Type B pancreatic cell (in vitro differentiated cells): Measurements from ENCODE around the gene LRRN4. TPM values are rescaled to one million over a fixed set of nuclear protein-coding genes. Genes with fewer than 3 reads are reported as not detected.

ENCODE experiments used
- DNase-seq: peaks from one replicate; pipeline ENCODE4 v3.0.0; 2021; ENCODE audit warnings: mixed read lengths; ENCODE audit not compliant: unreplicated experiment; ENCODE audit errors: extremely low spot score
- H3K27ac Mint-ChIP-seq: 2 replicates; pipeline ENCODE4 v1.8.0; 2021; ENCODE audit warnings: mild to moderate bottlenecking, mixed read lengths
- H3K27me3 Mint-ChIP-seq: 2 replicates; pipeline ENCODE4 v1.8.0; 2021; ENCODE audit warnings: mixed read lengths
- H3K36me3 Mint-ChIP-seq: 2 replicates; pipeline ENCODE4 v1.8.0; 2021; ENCODE audit warnings: mixed read lengths
- H3K4me1 Mint-ChIP-seq: one replicate; pipeline ENCODE4 v1.8.0; 2021; ENCODE audit warnings: mixed read lengths; ENCODE audit not compliant: unreplicated experiment
- H3K4me3 Mint-ChIP-seq: 2 replicates; pipeline ENCODE4 v1.8.0; 2021; ENCODE audit warnings: mild to moderate bottlenecking, mixed read lengths
- H3K9me3 Mint-ChIP-seq: 2 replicates; pipeline ENCODE4 v1.8.0; 2021; ENCODE audit warnings: mixed read lengths
- total RNA-seq: library from RNA; stranded (reverse); gene quantifications from 2 replicates; pipeline ENCODE4 v1.2.1, GENCODE V29; 2021; ENCODE audit warnings: low replicate concordance
- TF ChIP-seq, protein P1 (sequence below): fragments of 200-600 bp; sonication (generic); conservative IDR thresholded peaks from 2 replicates; pipeline ENCODE4 v1.5.0; 2021; ENCODE audit warnings: antibody characterized with exemption, mild to moderate bottlenecking

The LRRN4 gene
- total RNA-seq, 1 donor from 2014 or later = 12.5 TPM

DNA sequence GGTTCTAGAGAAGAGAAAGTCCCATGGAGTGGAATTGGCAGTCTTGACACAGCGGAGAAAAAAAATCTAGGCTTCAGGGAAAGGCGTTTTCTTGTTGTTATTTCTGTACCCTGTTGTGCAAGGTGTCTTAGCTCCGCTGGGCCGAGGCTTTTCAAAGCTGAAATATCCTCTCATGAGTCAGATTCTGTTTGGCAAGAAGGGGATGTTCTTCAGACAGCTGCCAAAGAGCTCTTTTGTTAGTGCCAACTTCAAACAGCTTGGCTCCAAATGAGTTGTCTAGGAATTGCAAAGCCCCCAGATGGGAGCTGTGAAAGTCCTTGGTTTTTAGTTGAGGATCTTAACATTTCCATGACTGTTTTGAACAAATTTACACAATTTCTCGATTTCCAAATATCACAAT, 45.6 kb downstream of the LRRN4 start:
- TF ChIP-seq, protein P1, sequence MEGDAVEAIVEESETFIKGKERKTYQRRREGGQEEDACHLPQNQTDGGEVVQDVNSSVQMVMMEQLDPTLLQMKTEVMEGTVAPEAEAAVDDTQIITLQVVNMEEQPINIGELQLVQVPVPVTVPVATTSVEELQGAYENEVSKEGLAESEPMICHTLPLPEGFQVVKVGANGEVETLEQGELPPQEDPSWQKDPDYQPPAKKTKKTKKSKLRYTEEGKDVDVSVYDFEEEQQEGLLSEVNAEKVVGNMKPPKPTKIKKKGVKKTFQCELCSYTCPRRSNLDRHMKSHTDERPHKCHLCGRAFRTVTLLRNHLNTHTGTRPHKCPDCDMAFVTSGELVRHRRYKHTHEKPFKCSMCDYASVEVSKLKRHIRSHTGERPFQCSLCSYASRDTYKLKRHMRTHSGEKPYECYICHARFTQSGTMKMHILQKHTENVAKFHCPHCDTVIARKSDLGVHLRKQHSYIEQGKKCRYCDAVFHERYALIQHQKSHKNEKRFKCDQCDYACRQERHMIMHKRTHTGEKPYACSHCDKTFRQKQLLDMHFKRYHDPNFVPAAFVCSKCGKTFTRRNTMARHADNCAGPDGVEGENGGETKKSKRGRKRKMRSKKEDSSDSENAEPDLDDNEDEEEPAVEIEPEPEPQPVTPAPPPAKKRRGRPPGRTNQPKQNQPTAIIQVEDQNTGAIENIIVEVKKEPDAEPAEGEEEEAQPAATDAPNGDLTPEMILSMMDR = no peak
- no peaks in the 10 kb centered on the region for H3K9me3 Mint-ChIP-seq
- peak overlapping the region; percentile 3 for H3K27ac Mint-ChIP-seq
- H3K4me1 Mint-ChIP-seq = peaks cover 8% of the 10 kb centered on the region
- H3K36me3 Mint-ChIP-seq = peaks cover 16% of the 10 kb centered on the region
- no peaks in the 10 kb centered on the region for H3K27me3 Mint-ChIP-seq
- DNase-seq = no peak
- H3K4me3 Mint-ChIP-seq = peak overlapping the region; percentile 86

DNA sequence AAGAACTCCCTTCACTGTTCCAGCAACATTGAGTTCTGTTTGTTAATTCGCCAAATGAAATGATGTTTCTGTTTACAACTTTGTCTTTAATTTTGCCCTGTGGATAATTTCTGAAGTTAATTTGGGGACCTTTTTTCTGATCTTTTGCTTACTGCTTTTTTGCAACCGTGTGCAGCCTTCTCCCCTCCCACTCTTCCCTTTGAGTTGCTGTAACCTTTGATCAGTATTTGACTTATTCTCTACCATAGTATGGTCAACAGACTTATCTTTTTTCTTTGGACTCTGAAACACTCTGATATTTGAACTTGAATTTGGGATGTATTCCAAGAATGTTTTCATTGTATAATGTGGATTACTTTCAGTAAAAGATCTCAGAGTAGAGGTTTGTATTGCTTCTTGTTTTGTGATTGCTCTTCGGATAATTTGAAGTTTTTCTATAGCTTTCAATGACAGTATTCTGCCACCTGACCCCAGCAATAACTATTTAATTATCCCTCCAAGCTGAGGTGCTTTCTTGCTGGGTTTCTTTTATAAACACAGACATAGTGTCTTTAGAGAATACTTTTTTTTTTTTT, 46.2 kb downstream of the LRRN4 start:
- no peaks in the 10 kb centered on the region for H3K9me3 Mint-ChIP-seq
- no peak for DNase-seq
- TF ChIP-seq, protein P1 = no peak
- H3K27ac Mint-ChIP-seq = peak overlapping the region; percentile 25
- peak overlapping the region; percentile 86 for H3K4me3 Mint-ChIP-seq
- no peaks in the 10 kb centered on the region for H3K27me3 Mint-ChIP-seq
- peaks cover 13% of the 10 kb centered on the region for H3K36me3 Mint-ChIP-seq
- H3K4me1 Mint-ChIP-seq = peaks cover 9% of the 10 kb centered on the region

DNA sequence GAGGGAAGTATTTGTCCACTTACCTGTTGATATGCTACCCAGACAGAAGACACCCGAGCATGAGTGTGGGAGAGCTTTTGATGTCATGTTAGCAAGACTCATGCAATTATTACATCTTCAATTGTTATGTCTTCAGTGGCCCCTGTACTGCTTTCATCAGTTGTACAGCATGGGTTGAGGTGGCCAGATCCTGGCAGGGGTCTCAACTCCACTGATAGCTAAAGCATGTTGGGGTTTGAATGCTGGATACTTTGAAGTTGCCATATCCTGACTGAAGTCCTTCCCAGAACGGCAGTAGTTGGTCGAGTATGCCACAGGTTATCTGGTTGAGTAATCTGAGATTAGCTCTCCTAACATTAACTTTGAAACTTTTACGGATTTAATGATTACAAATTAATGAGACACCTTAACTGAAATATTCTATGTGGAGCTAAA, 46.7 kb downstream of the LRRN4 start:
- Mint-ChIP-seq H3K36me3 (peaks cover 8% of the 10 kb centered on the region), H3K9me3 (no peaks in the 10 kb centered on the region), H3K27ac (peak overlapping the region; percentile 25), H3K4me1 (peaks cover 9% of the 10 kb centered on the region), H3K4me3 (peak overlapping the region; percentile 86), H3K27me3 (no peaks in the 10 kb centered on the region)
- TF ChIP-seq, protein P1 = no peak
- DNase-seq = no peak

DNA sequence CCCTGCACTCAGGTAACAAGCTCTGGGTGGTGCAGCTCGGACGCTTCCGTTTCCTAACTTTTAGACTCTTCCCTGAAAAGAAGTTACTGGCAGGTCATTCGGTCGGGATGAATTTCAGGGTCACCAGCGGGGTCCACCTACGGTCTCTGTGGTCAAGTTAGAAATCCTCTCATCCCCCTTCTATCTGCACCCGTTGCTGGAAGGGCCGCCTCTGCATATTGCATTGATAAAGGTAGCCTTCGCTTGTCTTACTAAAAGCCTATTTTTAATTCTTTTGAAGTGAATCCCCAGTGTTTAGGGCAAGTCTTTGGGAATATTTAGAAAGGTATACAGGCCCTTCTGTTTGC, 47.3 kb downstream of the LRRN4 start:
- TF ChIP-seq, protein P1 = no peak
- Mint-ChIP-seq H3K27ac (peak overlapping the region; percentile 25), H3K9me3 (no peaks in the 10 kb centered on the region), H3K4me1 (peaks cover 9% of the 10 kb centered on the region), H3K36me3 (peaks cover 4% of the 10 kb centered on the region), H3K27me3 (no peaks in the 10 kb centered on the region), H3K4me3 (peak overlapping the region; percentile 86)
- no peak for DNase-seq

DNA sequence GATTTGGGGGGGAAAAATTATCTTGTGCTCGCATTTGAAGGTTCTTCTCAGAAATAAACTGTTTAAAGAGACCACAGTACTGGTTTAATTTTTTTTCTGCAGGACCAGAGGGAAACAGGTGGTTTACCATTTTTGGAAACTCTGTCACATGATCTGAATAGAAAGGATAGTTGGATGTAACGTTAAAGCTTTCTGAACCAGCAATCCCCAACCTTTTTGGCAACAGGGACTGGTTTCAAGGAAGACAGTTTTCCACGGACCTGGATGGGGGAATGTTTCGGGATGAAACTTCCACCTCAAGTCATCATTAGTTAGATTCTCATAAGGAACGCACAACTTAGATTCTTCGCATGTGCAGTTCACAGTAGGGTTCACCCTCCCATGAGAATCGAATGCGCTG, 53.0 kb downstream of the LRRN4 start:
- no peaks in the 10 kb centered on the region for H3K36me3 Mint-ChIP-seq
- no peaks in the 10 kb centered on the region for H3K27me3 Mint-ChIP-seq
- no peak overlapping the region for H3K4me3 Mint-ChIP-seq
- H3K27ac Mint-ChIP-seq = no peak overlapping the region
- H3K4me1 Mint-ChIP-seq = peaks cover 4% of the 10 kb centered on the region
- no peak for DNase-seq
- no peaks in the 10 kb centered on the region for H3K9me3 Mint-ChIP-seq
- TF ChIP-seq, protein P1 = no peak

DNA sequence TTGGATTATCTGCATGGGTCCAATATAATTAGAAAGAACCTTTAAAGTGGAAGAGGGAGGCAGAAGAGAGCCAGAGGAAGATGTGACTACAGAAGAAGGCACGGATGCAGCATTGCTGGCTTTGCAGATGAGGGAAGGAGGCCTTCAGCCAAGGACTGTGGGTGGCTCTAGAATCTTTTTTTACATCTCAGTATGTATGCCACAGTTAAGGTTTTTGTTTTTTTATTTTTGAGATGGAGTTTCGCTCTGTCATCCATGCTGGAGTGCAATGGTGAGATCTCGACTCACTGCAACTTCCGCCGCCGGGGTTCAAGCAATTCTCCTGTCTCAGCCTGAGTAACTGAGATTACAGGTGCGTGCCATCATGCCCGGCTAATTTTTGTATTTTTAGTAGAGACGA, 54.1 kb downstream of the LRRN4 start:
- Mint-ChIP-seq H3K4me3 (no peak overlapping the region), H3K9me3 (no peaks in the 10 kb centered on the region), H3K27ac (no peak overlapping the region), H3K27me3 (no peaks in the 10 kb centered on the region), H3K36me3 (peaks cover 4% of the 10 kb centered on the region), H3K4me1 (peaks cover 4% of the 10 kb centered on the region)
- TF ChIP-seq, protein P1 = no peak
- DNase-seq = no peak
